H1 (cell line): ENCODE data around the gene CREBBP.

Experiments used
- YY1 ChIP-seq: IDR thresholded peaks from 2 replicates; pipeline ENCODE4 v1.6.1; 2011; ENCODE audit warnings: low read depth, mild to moderate bottlenecking, low read length
- TF ChIP-seq, protein P1 (sequence below), 3 experiments: IDR thresholded peaks; 1 replicate in 2 of 3; 2 replicates in 1 of 3; pipeline versions ENCODE4 v1.5.1 to v1.6.1; 2011; ENCODE audit warnings: low read length in 3 of 3, mild to moderate bottlenecking in 3 of 3, inconsistent platforms in 2 of 3, low read depth in 1 of 3, moderate library complexity in 1 of 3; ENCODE audit not compliant: insufficient read depth in 1 of 3; ENCODE audit errors: control extremely low read depth in 1 of 3

DNA sequence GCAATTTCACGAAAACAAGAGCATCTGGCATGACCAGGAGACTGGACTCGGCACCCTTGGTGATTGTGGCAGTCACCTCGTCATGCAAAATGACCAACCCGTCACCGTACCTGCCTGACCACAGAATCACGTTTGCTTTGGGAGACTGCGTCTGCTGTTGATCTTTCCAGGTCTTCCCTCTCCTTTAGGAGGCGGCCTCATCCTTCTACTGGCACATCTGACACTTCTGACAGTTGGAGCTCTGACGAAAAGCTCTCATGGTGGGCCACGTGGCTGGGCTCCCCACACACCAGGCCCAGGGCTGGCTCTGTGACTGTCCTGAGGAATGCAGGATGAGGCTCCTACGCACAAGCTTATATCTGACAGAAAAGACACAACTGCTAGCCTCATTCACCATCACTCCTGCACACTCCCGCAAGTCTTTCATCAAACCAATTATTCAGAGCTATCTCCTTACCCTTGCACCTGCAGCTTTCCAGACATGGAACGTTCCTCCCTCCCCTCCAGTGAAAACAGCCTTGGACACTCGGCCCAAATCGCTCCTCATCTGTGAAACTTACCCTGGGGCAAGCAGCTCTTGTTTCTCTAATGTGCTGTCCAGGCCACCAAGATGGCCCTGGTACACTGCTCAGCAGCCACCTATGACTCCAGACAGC lies 166.8 kb downstream of the CREBBP start:
- TF ChIP-seq YY1 = no peak
- TF ChIP-seq, protein P1, sequence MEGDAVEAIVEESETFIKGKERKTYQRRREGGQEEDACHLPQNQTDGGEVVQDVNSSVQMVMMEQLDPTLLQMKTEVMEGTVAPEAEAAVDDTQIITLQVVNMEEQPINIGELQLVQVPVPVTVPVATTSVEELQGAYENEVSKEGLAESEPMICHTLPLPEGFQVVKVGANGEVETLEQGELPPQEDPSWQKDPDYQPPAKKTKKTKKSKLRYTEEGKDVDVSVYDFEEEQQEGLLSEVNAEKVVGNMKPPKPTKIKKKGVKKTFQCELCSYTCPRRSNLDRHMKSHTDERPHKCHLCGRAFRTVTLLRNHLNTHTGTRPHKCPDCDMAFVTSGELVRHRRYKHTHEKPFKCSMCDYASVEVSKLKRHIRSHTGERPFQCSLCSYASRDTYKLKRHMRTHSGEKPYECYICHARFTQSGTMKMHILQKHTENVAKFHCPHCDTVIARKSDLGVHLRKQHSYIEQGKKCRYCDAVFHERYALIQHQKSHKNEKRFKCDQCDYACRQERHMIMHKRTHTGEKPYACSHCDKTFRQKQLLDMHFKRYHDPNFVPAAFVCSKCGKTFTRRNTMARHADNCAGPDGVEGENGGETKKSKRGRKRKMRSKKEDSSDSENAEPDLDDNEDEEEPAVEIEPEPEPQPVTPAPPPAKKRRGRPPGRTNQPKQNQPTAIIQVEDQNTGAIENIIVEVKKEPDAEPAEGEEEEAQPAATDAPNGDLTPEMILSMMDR (IDR thresholded peaks at IDR 0.05; ENCODE audit: control extremely low read depth in 1 of 3, insufficient read depth in 1 of 3, low read depth in 1 of 3, low read length in 3 of 3) = no peak
